ENCODE data around the gene PARP9.
"Not testable (repeated sequence)": the region's sequence is repeated elsewhere in the genome, so short reads cannot be mapped to it uniquely, and the experiment has no call there.

PARP9 gene

GRCh38 chr3:122516846-122517360 is 47.2 kb downstream of the PARP9 start:
- no peak for DNase-seq

GRCh38 chr3:122515870-122516269 is 48.2 kb downstream of the PARP9 start:
- DNase-seq: no peak

- DNase-seq: no peak
Measured at GRCh38 chr3:122515020-122515468, 49.1 kb downstream of the PARP9 start.

- DNase-seq: peak; percentile 96
Measured at GRCh38 chr3:122514123-122515019, 49.7 kb downstream of the PARP9 start, which contains the start of gene KPNA1. Gene KPNA1, minus strand, starts transcription at chr3:122514939. Its CDS starts 18,374 bp downstream, at chr3:122496565.

GRCh38 chr3:122513386-122514122 is 50.5 kb downstream of the PARP9 start:
- no peak for DNase-seq

GRCh38 chr3:122512284-122512683 is 51.8 kb downstream of the PARP9 start:
- DNase-seq: no peak

- no peak for DNase-seq
Measured at GRCh38 chr3:122510878-122511535, 53.1 kb downstream of the PARP9 start.

GRCh38 chr3:122508944-122509343 is 55.2 kb downstream of the PARP9 start:
- DNase-seq: not testable (repeated sequence)

- DNase-seq: no peak
Measured at GRCh38 chr3:122508135-122508914, 55.8 kb downstream of the PARP9 start.

- no peak for DNase-seq
Measured at GRCh38 chr3:122506450-122506849, 57.6 kb downstream of the PARP9 start.

GRCh38 chr3:122505676-122506075 is 58.4 kb downstream of the PARP9 start:
- DNase-seq: no peak

GRCh38 chr3:122502941-122503340 is 61.2 kb downstream of the PARP9 start:
- DNase-seq: no peak

- DNase-seq: no peak
Measured at GRCh38 chr3:122502139-122502538, 62.0 kb downstream of the PARP9 start.

- DNase-seq: not testable (repeated sequence)
Measured at GRCh38 chr3:122500964-122501363, 63.1 kb downstream of the PARP9 start.

GRCh38 chr3:122498152-122498551 is 65.9 kb downstream of the PARP9 start:
- DNase-seq: no peak

GRCh38 chr3:122497425-122497824 is 66.7 kb downstream of the PARP9 start:
- DNase-seq: no peak

- DNase-seq: no peak
Measured at GRCh38 chr3:122496508-122496907, 67.6 kb downstream of the PARP9 start.

GRCh38 chr3:122493296-122493695 is 70.8 kb downstream of the PARP9 start:
- no peak for DNase-seq

- DNase-seq: no peak
Measured at GRCh38 chr3:122488262-122488973, 75.7 kb downstream of the PARP9 start.

GRCh38 chr3:122484985-122485384 is 79.1 kb downstream of the PARP9 start:
- DNase-seq: no peak

- no peak for DNase-seq
Measured at GRCh38 chr3:122481390-122481789, 82.7 kb downstream of the PARP9 start.
